ENCODE data around the gene SPG21. TPM values are rescaled to one million over a fixed set of nuclear protein-coding genes. Genes with fewer than 3 reads are reported as not detected.
A peak's percentile ranks its signal among the peaks of the same experiment; 100 is the strongest.

The SPG21 gene
- total and polyA plus RNA-seq, 2 of the 13 experiments (the other 11 are each of a cell fraction or from before 2014, with no cell fraction given): 36.7 to 42.4 TPM

- TF ChIP-seq ZHX2 (IDR thresholded peaks at IDR 0.05; ENCODE audit: low read depth) (no peak), ZHX2 (CRISPR knock-in tag; IDR thresholded peaks at IDR 0.05; ENCODE audit: borderline replicate concordance) (no peak)
These were observed 17.2 kb upstream of the SPG21 start (continued) for GRCh38 chr15:65006876-65007275.

- H3K4me3 ChIP-seq (replicated peaks in 1 of 3; ENCODE audit: insufficient read depth in 1 of 3, low read depth in 2 of 3, low read length in 3 of 3): no peak overlapping the region
- ChIA-PET POLR2A (interaction anchor here (0.6 kb wide), 1 partner anchor 8 kb away, joined by 3 read pairs; no protein-coding TSS in a partner anchor), CTCF (ENCODE audit: low intra/inter-chr PET ratio, low total read pairs) (no interaction called here)
- ATAC-seq (no peak), FAIRE-seq (no peak), DNase-seq (ENCODE audit: low spot score) (no peak)
- peaks cover 2 to 3% of the 10 kb centered on the region in 2 experiments; a peak in 4 of 5 replicates for H3K36me3 ChIP-seq (replicated peaks in 1 of 2; ENCODE audit: control insufficient read depth in 1 of 2, insufficient read depth in 2 of 2, low read length in 2 of 2)
- in situ Hi-C loops (cut with HindIII; ENCODE audit: extremely low pct_ligation_motif_present, low pct_unique_long_range_greater_than_20kb) (no loop called here), intact Hi-C loops (cut with micrococcal nuclease; ENCODE audit: unreplicated experiment) (no loop called here)
- BruUV-seq (replicated peaks): no TSS peak
- 99% methylated on average over 3 of the region's 3 CpGs for WGBS (ENCODE audit: low lambda C conversion rate)
- TF ChIP-seq POLR2AphosphoS2 (IDR thresholded peaks at IDR 0.05; ENCODE audit: low read depth, low read length) (no peak), XBP1 (CRISPR knock-in tag; IDR thresholded peaks at IDR 0.05) (no peak), MAFF (IDR thresholded peaks at IDR 0.05; ENCODE audit: low read depth, low read length) (0 out of 2 replicates have a peak, but pooled peaks have one; percentile 11), ZNF282 (IDR thresholded peaks at IDR 0.05; ENCODE audit: partially characterized antibody) (no peak), ZNF143 (CRISPR knock-in tag; IDR thresholded peaks at IDR 0.05) (no peak), MAFK (conservative IDR thresholded peaks at IDR 0.05 in 1 of 2, IDR thresholded peaks at IDR 0.05 in 1 of 2; ENCODE audit: low read length in 2 of 2) (peak; percentile 27 to 42; a peak in 1 of 4 replicates)
- H3K4me2 ChIP-seq (ENCODE audit: low read depth, low read length): no peak overlapping the region
- no peak overlapping the region for H2AFZ ChIP-seq (ENCODE audit: low read length)
- no peaks in the 10 kb centered on the region for H3K4me1 ChIP-seq (ENCODE audit: insufficient read depth, low read length)
- H3K27me3 ChIP-seq (ENCODE audit: control insufficient read depth in 1 of 2, insufficient read depth in 2 of 2, low read length in 2 of 2): no peaks in the 10 kb centered on the region; a peak in 1 of 5 replicates
- no peak overlapping the region for H3K27ac ChIP-seq (ENCODE audit: extremely low read length, insufficient read depth, low read length)
- no peaks in the 10 kb centered on the region for H3K79me2 ChIP-seq (ENCODE audit: insufficient read depth, low read length)
- no peaks in the 10 kb centered on the region for H3K9me3 ChIP-seq (ENCODE audit: low read length)
- no peak overlapping the region for H3K9ac ChIP-seq (ENCODE audit: insufficient read depth, low read depth, low read length)
- no peaks in the 10 kb centered on the region for H4K20me1 ChIP-seq (ENCODE audit: insufficient read depth, low read length)
These were observed 15.3 kb upstream of the SPG21 start for GRCh38 chr15:65004993-65005392.
